ENCODE data around the gene SLC39A10. TPM values are rescaled to one million over a fixed set of nuclear protein-coding genes. Genes with fewer than 3 reads are reported as not detected.

The SLC39A10 gene
- total and polyA plus RNA-seq, 2 donors (not counting 1 experiment from before 2014, with no cell fraction given): 18.6 to 99.3 TPM

DNA sequence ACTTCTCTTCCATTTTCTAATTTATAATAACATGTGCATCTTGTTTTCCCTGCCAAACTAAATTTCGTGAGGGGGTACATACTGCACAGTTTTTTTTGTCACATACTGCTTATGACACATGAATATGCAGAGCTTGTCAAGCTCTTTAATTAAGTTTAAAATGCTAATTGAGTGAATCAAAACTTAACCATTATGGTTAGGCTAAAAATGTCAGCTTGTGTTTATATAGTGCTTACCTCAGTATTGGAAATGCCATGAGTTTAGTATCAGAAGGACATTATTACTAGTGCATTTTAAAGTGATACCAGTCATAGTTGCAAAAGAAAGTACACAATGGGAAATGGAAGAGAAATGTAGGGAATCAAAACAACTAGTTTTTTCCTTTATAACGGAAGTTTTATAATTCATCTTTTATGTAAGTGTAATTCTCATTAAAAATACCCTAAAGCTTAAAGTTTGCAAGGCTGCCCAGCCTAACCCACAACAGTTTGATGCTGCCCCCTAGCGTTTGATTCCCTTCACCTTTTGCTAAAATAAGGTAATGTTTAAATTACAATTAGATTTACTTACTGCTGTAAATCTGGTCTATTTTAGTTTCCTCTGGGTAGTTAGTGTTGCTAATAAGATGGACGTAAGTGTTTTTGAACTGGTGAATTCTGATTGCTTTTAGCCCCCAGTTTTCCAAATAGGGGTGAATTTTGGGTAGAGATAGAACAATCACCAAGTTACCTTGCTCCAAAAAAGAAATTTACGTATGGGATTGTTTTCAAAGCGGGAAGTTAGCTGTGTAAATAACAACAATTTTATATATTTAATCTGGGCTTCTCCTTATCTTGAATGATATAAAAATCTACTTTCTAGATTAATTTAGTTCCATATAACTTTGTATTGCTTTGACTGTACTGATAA lies 3.2 kb downstream of the SLC39A10 start:
- Mint-ChIP-seq H3K27me3 (no peaks in the 10 kb centered on the region), H3K9me3 (ENCODE audit: insufficient read depth) (no peaks in the 10 kb centered on the region), H3K4me3 (peak overlapping the region; percentile 100), H3K4me1 (peaks cover 48% of the 10 kb centered on the region), H3K27ac (peak overlapping the region; percentile 88)
- no CpG with 5 or more reads among the region's 6 CpGs for WGBS (ENCODE audit: insufficient coverage)
- H3K9ac ChIP-seq (ENCODE audit: low read length): peak overlapping the region; percentile 98
- no peaks in the 10 kb centered on the region for H3K9me3 ChIP-seq (ENCODE audit: control extremely low read depth in 1 of 3, control insufficient read depth in 2 of 3, insufficient read depth in 1 of 3, low read length in 2 of 3)
- DNase-seq: peak; percentile 83
- intact Hi-C loops (cut with micrococcal nuclease): loop anchor here (1.0 to 5.0 kb wide), 9 partner anchors 17 to 792 kb away; no protein-coding TSS in a partner anchor
- no peak overlapping the region for H2AFZ ChIP-seq (ENCODE audit: insufficient read depth, low read depth, low read length, poor library complexity, severe bottlenecking)
- peaks cover 75% of the 10 kb centered on the region for H3K79me2 ChIP-seq (ENCODE audit: control insufficient read depth, insufficient read depth, low read length)
- CTCF ChIA-PET: interaction anchor here (0.6 to 8.4 kb wide), 66 partner anchors 9 to 793 kb away, joined by 3 to 279 read pairs (median 5); partner anchors contain the start of gene DNAH7
- no peaks in the 10 kb centered on the region for H4K20me1 ChIP-seq (ENCODE audit: control insufficient read depth, insufficient read depth, low read length, poor library complexity, severe bottlenecking)
- POLR2A ChIA-PET: interaction anchor here (0.5 to 2.4 kb wide), 9 partner anchors 10 to 299 kb away, joined by 3 to 14 read pairs (median 4); no protein-coding TSS in a partner anchor
- H3K4me2 ChIP-seq (replicated peaks; ENCODE audit: low read depth, low read length, poor library complexity, severe bottlenecking): peak overlapping the region; percentile 86
- TF ChIP-seq, protein P1, sequence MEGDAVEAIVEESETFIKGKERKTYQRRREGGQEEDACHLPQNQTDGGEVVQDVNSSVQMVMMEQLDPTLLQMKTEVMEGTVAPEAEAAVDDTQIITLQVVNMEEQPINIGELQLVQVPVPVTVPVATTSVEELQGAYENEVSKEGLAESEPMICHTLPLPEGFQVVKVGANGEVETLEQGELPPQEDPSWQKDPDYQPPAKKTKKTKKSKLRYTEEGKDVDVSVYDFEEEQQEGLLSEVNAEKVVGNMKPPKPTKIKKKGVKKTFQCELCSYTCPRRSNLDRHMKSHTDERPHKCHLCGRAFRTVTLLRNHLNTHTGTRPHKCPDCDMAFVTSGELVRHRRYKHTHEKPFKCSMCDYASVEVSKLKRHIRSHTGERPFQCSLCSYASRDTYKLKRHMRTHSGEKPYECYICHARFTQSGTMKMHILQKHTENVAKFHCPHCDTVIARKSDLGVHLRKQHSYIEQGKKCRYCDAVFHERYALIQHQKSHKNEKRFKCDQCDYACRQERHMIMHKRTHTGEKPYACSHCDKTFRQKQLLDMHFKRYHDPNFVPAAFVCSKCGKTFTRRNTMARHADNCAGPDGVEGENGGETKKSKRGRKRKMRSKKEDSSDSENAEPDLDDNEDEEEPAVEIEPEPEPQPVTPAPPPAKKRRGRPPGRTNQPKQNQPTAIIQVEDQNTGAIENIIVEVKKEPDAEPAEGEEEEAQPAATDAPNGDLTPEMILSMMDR (IDR thresholded peaks at IDR 0.05): peak; percentile 90
- TF ChIP-seq EZH2 (IDR thresholded peaks at IDR 0.05; ENCODE audit: borderline replicate concordance, insufficient read depth, low read depth, low read length, poor library complexity, severe bottlenecking): no peak
- H3K36me3 ChIP-seq (replicated peaks in 1 of 2; ENCODE audit: control extremely low read depth in 1 of 2, control insufficient read depth in 1 of 2, extremely low read depth in 1 of 2, insufficient read depth in 2 of 2, low read length in 1 of 2): peaks cover 0 to 3% of the 10 kb centered on the region in 2 experiments
- peak overlapping the region; percentile 81 to 96 (median 93) for H3K4me3 ChIP-seq (ENCODE audit: control extremely low read depth in 1 of 5, extremely low read depth in 1 of 5, insufficient read depth in 1 of 5, low read depth in 2 of 5, low read length in 4 of 5)
- H3K4me1 ChIP-seq (ENCODE audit: control insufficient read depth in 2 of 2, insufficient read depth in 2 of 2, low read length in 2 of 2): peaks cover 25 to 34% of the 10 kb centered on the region in 2 donors
- peak overlapping the region; percentile 98 to 99 for H3K27ac ChIP-seq (ENCODE audit: low read length in 2 of 2)
- no peaks in the 10 kb centered on the region for H3K27me3 ChIP-seq (replicated peaks in 1 of 4; ENCODE audit: control extremely low read depth in 1 of 4, control insufficient read depth in 3 of 4, insufficient read depth in 4 of 4, low read length in 3 of 4)
- ATAC-seq (ENCODE audit: low read depth): no peak
